ENCODE measurements around the gene MT1F.
"Not testable (repeated sequence)": the region's sequence is repeated elsewhere in the genome, so short reads cannot be mapped to it uniquely, and the experiment has no call there.

The MT1F gene

GRCh38 chr16:56645311-56645710 lies 12.4 kb upstream of the MT1F start:
- no peak for DNase-seq (ENCODE audit: low read depth in 2 of 2)

GRCh38 chr16:56645838-56646237 lies 11.9 kb upstream of the MT1F start:
- no peak for DNase-seq (ENCODE audit: low read depth in 2 of 2)

GRCh38 chr16:56647641-56648431 lies 9.9 kb upstream of the MT1F start:
- DNase-seq (ENCODE audit: low read depth in 2 of 2) = no peak

- DNase-seq (ENCODE audit: low read depth in 2 of 2) = no peak
Measured at GRCh38 chr16:56649271-56649670, 8.5 kb upstream of the MT1F start.

- no peak for DNase-seq (ENCODE audit: low read depth in 2 of 2)
Measured at GRCh38 chr16:56649820-56650219, 7.9 kb upstream of the MT1F start.

GRCh38 chr16:56651586-56651985 lies 6.2 kb upstream of the MT1F start, which contains the start of gene MT1B:
TSS of gene MT1B (plus strand) at chr16:56651886. CDS start at chr16:56651954, 68 bp downstream.
- no peak for DNase-seq (ENCODE audit: low read depth in 2 of 2)

GRCh38 chr16:56652600-56652999 lies 5.2 kb upstream of the MT1F start:
- no peak for DNase-seq (ENCODE audit: low read depth in 2 of 2)

GRCh38 chr16:56653218-56653617 lies 4.5 kb upstream of the MT1F start:
- DNase-seq (ENCODE audit: low read depth in 2 of 2) = no peak

- DNase-seq (ENCODE audit: low read depth in 2 of 2) = no peak
Measured at GRCh38 chr16:56658327-56658875, 642 bp downstream of the MT1F start.

GRCh38 chr16:56662357-56663354 lies 4.9 kb downstream of the MT1F start:
- DNase-seq (ENCODE audit: low read depth in 2 of 2) = no peak

GRCh38 chr16:56664506-56664905 lies 6.7 kb downstream of the MT1F start:
- DNase-seq (ENCODE audit: low read depth in 2 of 2) = no peak

- DNase-seq (ENCODE audit: low read depth in 2 of 2) = not testable (repeated sequence)
Measured at GRCh38 chr16:56665286-56666261, 7.8 kb downstream of the MT1F start.

GRCh38 chr16:56667581-56668571 lies 10.1 kb downstream of the MT1F start, which contains the start of gene MT1G:
TSS of gene MT1G (minus strand) at chr16:56668065. CDS start at chr16:56667993, 72 bp downstream.
- no peak for DNase-seq (ENCODE audit: low read depth in 2 of 2)

- DNase-seq (ENCODE audit: low read depth in 2 of 2) = no peak
Measured at GRCh38 chr16:56669005-56669839, 11.5 kb downstream of the MT1F start, which contains the start of gene MT1H. TSS of gene MT1H (plus strand) at chr16:56669814. CDS start at chr16:56669885, 71 bp downstream.

GRCh38 chr16:56669840-56670619 lies 12.3 kb downstream of the MT1F start:
- DNase-seq (ENCODE audit: low read depth in 2 of 2) = no peak

- DNase-seq (ENCODE audit: low read depth in 2 of 2) = no peak
Measured at GRCh38 chr16:56670620-56670934, 12.8 kb downstream of the MT1F start.

- not testable (repeated sequence) for DNase-seq (ENCODE audit: low read depth in 2 of 2)
Measured at GRCh38 chr16:56671691-56672090, 13.9 kb downstream of the MT1F start.

GRCh38 chr16:56672171-56672570 lies 14.4 kb downstream of the MT1F start:
- not testable (repeated sequence) for DNase-seq (ENCODE audit: low read depth in 2 of 2)
